H9 (cell line): ENCODE data around the gene TMCO4. TPM values are rescaled to one million over a fixed set of nuclear protein-coding genes. Genes with fewer than 3 reads are reported as not detected.

Source experiments
- DNase-seq: peaks from one replicate; pipeline ENCODE4 v3.0.0-alpha.2; 2017
- H2AFZ ChIP-seq: one replicate; pipeline ENCODE4 v1.6.1; 2013; ENCODE audit warnings: mild to moderate bottlenecking, low read length, control low read depth, moderate library complexity
- H2AK5ac ChIP-seq: 2 replicates; pipeline ENCODE4 v1.6.1; 2013; ENCODE audit warnings: low read length, control low read depth, mixed read lengths; ENCODE audit not compliant: insufficient read length
- H2BK120ac ChIP-seq: one replicate; pipeline ENCODE4 v1.6.1; 2013; ENCODE audit warnings: low read depth, mild to moderate bottlenecking, low read length, control low read depth, inconsistent platforms; ENCODE audit not compliant: poor library complexity, severe bottlenecking
- H2BK12ac ChIP-seq: 2 replicates; pipeline ENCODE4 v1.6.1; 2013; ENCODE audit warnings: low read length, control low read depth, mixed read lengths, low read depth; ENCODE audit not compliant: insufficient read length
- H2BK15ac ChIP-seq: 2 replicates; pipeline ENCODE4 v1.6.1; 2013; ENCODE audit warnings: low read depth, low read length, control low read depth
- H2BK20ac ChIP-seq: one replicate; pipeline ENCODE4 v1.6.1; 2013; ENCODE audit warnings: low read depth, mild to moderate bottlenecking, low read length, control low read depth, inconsistent platforms; ENCODE audit not compliant: poor library complexity, severe bottlenecking
- H2BK5ac ChIP-seq: 2 replicates; pipeline ENCODE4 v1.6.1; 2013; ENCODE audit warnings: low read length, control low read depth, mixed read lengths; ENCODE audit not compliant: insufficient read length
- H3K14ac ChIP-seq: 2 replicates; pipeline ENCODE4 v1.6.1; 2013; ENCODE audit warnings: low read length, control low read depth; ENCODE audit not compliant: insufficient read depth
- H3K18ac ChIP-seq: 2 replicates; pipeline ENCODE4 v1.6.1; 2013; ENCODE audit warnings: low read depth, mild to moderate bottlenecking, mixed read lengths, low read length, control low read depth; ENCODE audit not compliant: insufficient read length
- H3K23ac ChIP-seq: 2 replicates; pipeline ENCODE4 v1.6.1; 2013; ENCODE audit warnings: low read length, control low read depth, mixed read lengths, low read depth; ENCODE audit not compliant: insufficient read length
- H3K23me2 ChIP-seq: 2 replicates; pipeline ENCODE4 v1.6.1; 2013; ENCODE audit warnings: low read depth, mild to moderate bottlenecking, mixed read lengths, low read length, control low read depth; ENCODE audit not compliant: insufficient read length, poor library complexity, severe bottlenecking
- H3K27ac ChIP-seq: 2 replicates; pipeline ENCODE4 v1.5.1; 2013; ENCODE audit warnings: low read length, control low read depth, mixed read lengths, low read depth; ENCODE audit not compliant: insufficient read length
- H3K27me3 ChIP-seq: 2 replicates; pipeline ENCODE4 v1.6.1; 2013; ENCODE audit warnings: low read length, control low read depth, inconsistent platforms; ENCODE audit not compliant: insufficient read depth
- H3K4ac ChIP-seq: 2 replicates; pipeline ENCODE4 v1.6.1; 2013; ENCODE audit warnings: low read depth, mild to moderate bottlenecking, control low read depth, inconsistent platforms, low read length, moderate library complexity
- H3K4me1 ChIP-seq: 2 replicates; pipeline ENCODE4 v1.6.1; 2013; ENCODE audit warnings: low read length, control low read depth, inconsistent platforms; ENCODE audit not compliant: insufficient read depth
- H3K4me2 ChIP-seq: 2 replicates; pipeline ENCODE4 v1.6.1; 2013; ENCODE audit warnings: low read length, control low read depth, mixed read lengths; ENCODE audit not compliant: insufficient read length, insufficient read depth
- H3K56ac ChIP-seq: 2 replicates; pipeline ENCODE4 v1.6.1; 2013; ENCODE audit warnings: low read depth, mild to moderate bottlenecking, mixed read lengths, low read length, control low read depth; ENCODE audit not compliant: insufficient read length
- H3K79me1 ChIP-seq: 2 replicates; pipeline ENCODE4 v1.6.1; 2013; ENCODE audit warnings: low read depth, mild to moderate bottlenecking, moderate library complexity, low read length, control low read depth, inconsistent platforms; ENCODE audit not compliant: insufficient read depth, poor library complexity, severe bottlenecking
- H3K79me2 ChIP-seq: 2 replicates; pipeline ENCODE4 v1.6.1; 2013; ENCODE audit warnings: low read length, control low read depth, inconsistent platforms; ENCODE audit not compliant: insufficient read depth
- H3K9ac ChIP-seq: 2 replicates; pipeline ENCODE4 v1.6.1; 2013; ENCODE audit warnings: low read length, control low read depth, mixed read lengths; ENCODE audit not compliant: insufficient read length; ENCODE audit errors: extremely low read depth
- H3K9me3 ChIP-seq: one replicate; pipeline ENCODE4 v1.6.1; 2013; ENCODE audit warnings: low read depth, low read length, inconsistent platforms; ENCODE audit not compliant: control insufficient read depth
- H3T11ph ChIP-seq: one replicate; pipeline ENCODE4 v1.6.1; 2013; ENCODE audit warnings: mild to moderate bottlenecking, low read length, control low read depth, inconsistent platforms
- H4K20me1 ChIP-seq: one replicate; pipeline ENCODE4 v1.6.1; 2013; ENCODE audit not compliant: control insufficient read depth, insufficient read length, insufficient read depth
- H4K5ac ChIP-seq: 2 replicates; pipeline ENCODE4 v1.6.1; 2013; ENCODE audit warnings: low read depth, mild to moderate bottlenecking, mixed read lengths, low read length, control low read depth; ENCODE audit not compliant: insufficient read length
- H4K8ac ChIP-seq: replicated peaks from 2 replicates; pipeline ENCODE4 v1.6.1; 2013; ENCODE audit warnings: low read length, control low read depth, mixed read lengths, low read depth; ENCODE audit not compliant: insufficient read length
- H4K91ac ChIP-seq: 2 replicates; pipeline ENCODE4 v1.6.1; 2013; ENCODE audit warnings: low read depth, mild to moderate bottlenecking, moderate library complexity, mixed read lengths, low read length, control low read depth; ENCODE audit not compliant: insufficient read length
- H3K27ac Mint-ChIP-seq, 3 experiments: 2 replicates in 2 of 3; 3 replicates in 1 of 3; pipeline ENCODE4 v1.8.0; 2020 to 2021; ENCODE audit warnings: mixed read lengths in 3 of 3, mild to moderate bottlenecking in 1 of 3, moderate library complexity in 1 of 3
- H3K27me3 Mint-ChIP-seq: 2 replicates; pipeline ENCODE4 v1.8.0; 2021; ENCODE audit warnings: low read depth, mild to moderate bottlenecking, moderate library complexity, mixed read lengths
- H3K36me3 Mint-ChIP-seq, 3 experiments: 2 replicates in 2 of 3; 3 replicates in 1 of 3; pipeline ENCODE4 v1.8.0; 2020 to 2021; ENCODE audit warnings: low read depth in 3 of 3, mixed read lengths in 3 of 3; ENCODE audit not compliant: insufficient read depth in 1 of 3
- H3K4me1 Mint-ChIP-seq, 2 experiments: 2 replicates each; pipeline ENCODE4 v1.8.0; 2020; ENCODE audit warnings: mixed read lengths in 2 of 2
- H3K4me3 Mint-ChIP-seq, 2 experiments: 2 replicates in 1 of 2; 3 replicates in 1 of 2; pipeline ENCODE4 v1.8.0; 2020 to 2021; ENCODE audit warnings: mild to moderate bottlenecking in 2 of 2, mixed read lengths in 2 of 2, moderate library complexity in 1 of 2
- H3K9me3 Mint-ChIP-seq, 2 experiments: 2 replicates in 1 of 2; 3 replicates in 1 of 2; pipeline ENCODE4 v1.8.0; 2020; ENCODE audit warnings: mild to moderate bottlenecking in 2 of 2, mixed read lengths in 2 of 2, moderate library complexity in 1 of 2
- WGBS: extraction: QIAGEN DNeasy Blood & Tissue Kit; methylation state at CpG from one replicate; pipeline ENCODE4 v1.1.7; 2013; ENCODE audit warnings: missing lambda C conversion rate, low lambda C conversion rate, mixed read lengths; ENCODE audit not compliant: insufficient read length; ENCODE audit errors: extremely low coverage; 5-methylcytosine and 5-hydroxymethylcytosine counted together
- total RNA-seq: library from RNA; stranded (reverse); gene quantifications from 2 replicates; pipeline ENCODE4 v1.2.1, GENCODE V29; 2021
- TF ChIP-seq, protein P1 (sequence below): fragments of 200-600 bp; sonication (generic); conservative IDR thresholded peaks from 3 replicates; pipeline ENCODE4 v1.8.0; 2021; ENCODE audit warnings: antibody characterized with exemption, mild to moderate bottlenecking

Gene TMCO4
- total RNA-seq, 1 experiment from 2014 or later = 4.0 TPM

DNA sequence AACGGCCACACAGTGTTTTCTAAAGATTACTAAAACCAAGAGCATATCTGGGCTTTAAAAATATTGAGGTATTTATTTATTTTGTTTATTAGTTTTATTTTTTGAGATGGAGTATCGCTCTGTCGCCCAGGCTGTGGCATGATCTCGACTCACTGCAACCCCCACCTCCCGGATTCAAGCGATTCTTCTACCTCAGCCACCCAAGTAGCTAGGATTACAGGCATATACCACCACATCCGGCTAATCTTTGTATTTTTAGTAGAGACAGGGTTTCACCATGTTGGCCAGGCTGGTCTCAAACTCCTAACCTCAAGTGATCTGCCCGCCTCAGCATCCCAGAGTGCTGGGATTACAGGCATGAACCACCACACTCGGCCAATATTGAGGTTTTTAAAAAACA lies 23.9 kb downstream of the TMCO4 start:
- H3K79me1 ChIP-seq = no peaks in the 10 kb centered on the region

More for the DNA sequence above, 23.9 kb downstream of the TMCO4 start:
- TF ChIP-seq, protein P1, sequence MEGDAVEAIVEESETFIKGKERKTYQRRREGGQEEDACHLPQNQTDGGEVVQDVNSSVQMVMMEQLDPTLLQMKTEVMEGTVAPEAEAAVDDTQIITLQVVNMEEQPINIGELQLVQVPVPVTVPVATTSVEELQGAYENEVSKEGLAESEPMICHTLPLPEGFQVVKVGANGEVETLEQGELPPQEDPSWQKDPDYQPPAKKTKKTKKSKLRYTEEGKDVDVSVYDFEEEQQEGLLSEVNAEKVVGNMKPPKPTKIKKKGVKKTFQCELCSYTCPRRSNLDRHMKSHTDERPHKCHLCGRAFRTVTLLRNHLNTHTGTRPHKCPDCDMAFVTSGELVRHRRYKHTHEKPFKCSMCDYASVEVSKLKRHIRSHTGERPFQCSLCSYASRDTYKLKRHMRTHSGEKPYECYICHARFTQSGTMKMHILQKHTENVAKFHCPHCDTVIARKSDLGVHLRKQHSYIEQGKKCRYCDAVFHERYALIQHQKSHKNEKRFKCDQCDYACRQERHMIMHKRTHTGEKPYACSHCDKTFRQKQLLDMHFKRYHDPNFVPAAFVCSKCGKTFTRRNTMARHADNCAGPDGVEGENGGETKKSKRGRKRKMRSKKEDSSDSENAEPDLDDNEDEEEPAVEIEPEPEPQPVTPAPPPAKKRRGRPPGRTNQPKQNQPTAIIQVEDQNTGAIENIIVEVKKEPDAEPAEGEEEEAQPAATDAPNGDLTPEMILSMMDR = no peak
- Histone ChIP-seq H3K4ac (no peak overlapping the region), H3K27ac (no peak overlapping the region), H3K9ac (no peak overlapping the region), H2BK20ac (no peak overlapping the region), H2BK15ac (no peak overlapping the region), H3K4me2 (no peak overlapping the region), H3K23me2 (no peaks in the 10 kb centered on the region), H2BK12ac (no peak overlapping the region), H3K4me1 (no peaks in the 10 kb centered on the region), H3K27me3 (peaks cover 24% of the 10 kb centered on the region; the same call in 1 of the 2 replicates), H2AFZ (no peak overlapping the region), H3T11ph (no peak overlapping the region), H3K9me3 (no peaks in the 10 kb centered on the region), H2AK5ac (no peak overlapping the region), H4K5ac (no peak overlapping the region), H4K8ac (no peak overlapping the region), H3K14ac (no peak overlapping the region), H4K20me1 (no peaks in the 10 kb centered on the region), H3K56ac (no peak overlapping the region), H3K79me2 (no peaks in the 10 kb centered on the region), H2BK120ac (no peak overlapping the region), H3K18ac (no peak overlapping the region), H2BK5ac (no peak overlapping the region), H3K23ac (no peak overlapping the region), H4K91ac (no peak overlapping the region)
- Mint-ChIP-seq H3K4me3 (no peak overlapping the region), H3K4me1 (peaks cover 0 to 14% of the 10 kb centered on the region in 2 experiments; a peak in 3 of 4 replicates), H3K9me3 (no peaks in the 10 kb centered on the region; a peak in 1 of 5 replicates), H3K27ac (no peak overlapping the region), H3K36me3 (peaks cover 0 to 4% (median 2%) of the 10 kb centered on the region in 3 experiments; a peak in 1 of 7 replicates), H3K27me3 (peaks cover 86% of the 10 kb centered on the region)
- DNase-seq = no peak
- WGBS = no CpG with 5 or more reads among the region's 9 CpGs
